Right cardiac atrium (tissue), 5 donors: Measurements from ENCODE around the gene ZC3H10. TPM values are rescaled to one million over a fixed set of nuclear protein-coding genes. Genes with fewer than 3 reads are reported as not detected.

ENCODE experiments used
- ATAC-seq, 2 donors: fragments of 200-7000 bp; cut with Tn5 transposase; one replicate each; pipeline versions ENCODE4 v1.8.0 to v1.9.1; 2020; ENCODE audit warnings: moderate library complexity in 2 of 2, mild to moderate bottlenecking in 1 of 2
- DNase-seq, 3 donors: peaks; one replicate each; pipeline ENCODE4 v3.0.0-alpha.2; 2020
- H3K27ac ChIP-seq: one replicate; pipeline ENCODE4 v1.5.1; 2013; ENCODE audit warnings: mild to moderate bottlenecking, low read length, control low read depth, moderate library complexity
- H3K27me3 ChIP-seq: one replicate; pipeline ENCODE4 v1.6.1; 2013; ENCODE audit not compliant: control insufficient read depth, insufficient read depth
- H3K4me1 ChIP-seq: one replicate; pipeline ENCODE4 v1.6.1; 2013; ENCODE audit warnings: low read length; ENCODE audit not compliant: control insufficient read depth, insufficient read depth
- H3K4me3 ChIP-seq: one replicate; pipeline ENCODE4 v1.5.1; 2013; ENCODE audit warnings: low read length, control low read depth
- H3K9me3 ChIP-seq: one replicate; pipeline ENCODE4 v1.6.1; 2013; ENCODE audit warnings: low read length; ENCODE audit not compliant: control insufficient read depth
- WGBS: extraction: QIAGEN DNeasy Blood & Tissue Kit; methylation state at CpG from one replicate; pipeline ENCODE4 v1.1.7; 2013; 5-methylcytosine and 5-hydroxymethylcytosine counted together
- intact Hi-C, 4 donors: fragments of 100-400 bp; cut with DNase I; formaldehyde crosslinking; loops; one replicate each; pipeline versions ENCODE4 v1.11.0 to v1.14.0; 2022 to 2023
- polyA plus RNA-seq: library from polyadenylated mRNA; stranded (reverse); fragments of 200-250 nt; gene quantifications from one replicate; pipeline ENCODE4 v1.2.3, GENCODE V29; 2013
- total RNA-seq, 4 donors: library from RNA; stranded (reverse); fragmentation: NEBNext Ultra II Directional; extraction: Animal tissue kit (Norgen Biotek cat#: 25700); gene quantifications; one replicate each; pipeline ENCODE4 v1.2.1, GENCODE V29; 2021
- donor health status: healthy with polysubstance abuse.
- donor health status: DM: no; HTN: yes; CAD: no.
- donor health status: DM: no; HTN: no; CAD: no.
- donor health status: DM: no; HTN: yes; CAD: no; lungs with severe emphysema.
- donor health status: DM: yes; HTN: yes; CAD: no.

The ZC3H10 gene
- total and polyA plus RNA-seq, 5 donors = 2.7 to 8.6 (median 6.7) TPM

DNA sequence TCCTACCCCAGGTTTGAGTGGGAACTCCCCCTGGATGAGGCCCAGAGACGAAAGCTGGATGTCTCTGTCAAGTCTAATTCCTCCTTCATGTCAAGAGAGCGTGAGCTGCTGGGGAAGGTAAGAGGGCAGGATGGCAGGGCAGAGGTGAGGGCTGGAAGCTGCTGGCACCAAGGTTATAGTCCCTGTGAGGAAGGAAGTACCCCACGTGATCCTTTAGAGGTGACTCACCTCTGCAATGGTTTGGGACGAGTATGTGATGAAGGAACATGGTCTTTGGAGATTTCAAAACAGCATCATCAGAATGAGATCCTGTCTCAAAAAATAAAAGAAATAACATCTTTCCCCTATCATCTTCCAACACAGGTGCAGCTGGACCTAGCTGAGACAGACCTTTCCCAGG, 25.2 kb downstream of the ZC3H10 start:
- Histone ChIP-seq H3K27ac (peak overlapping the region; percentile 82), H3K9me3 (no peaks in the 10 kb centered on the region), H3K4me1 (peaks cover 5% of the 10 kb centered on the region), H3K4me3 (no peak overlapping the region), H3K27me3 (no peaks in the 10 kb centered on the region)
- intact Hi-C loops = no loop called here
- ATAC-seq (peak in 1 of 2 donors; percentile 3), DNase-seq (peak in 1 of 3 donors; percentile 16)
- WGBS = 68% methylated on average over 4 of the region's 4 CpGs

GRCh38 chr12:56143870-56144269, 25.8 kb downstream of the ZC3H10 start:
- peak; percentile 60 to 87 for ATAC-seq
- peaks cover 5% of the 10 kb centered on the region for H3K4me1 ChIP-seq
- DNase-seq = peak; percentile 57 to 82 (median 76)
- H3K4me3 ChIP-seq = no peak overlapping the region
- peak overlapping the region; percentile 83 for H3K27ac ChIP-seq
- WGBS = 64% methylated on average over 8 of the region's 8 CpGs
- H3K27me3 ChIP-seq = no peaks in the 10 kb centered on the region
- intact Hi-C loops = no loop called here
- H3K9me3 ChIP-seq = no peaks in the 10 kb centered on the region

- Histone ChIP-seq H3K27ac (no peak overlapping the region), H3K27me3 (no peaks in the 10 kb centered on the region), H3K4me3 (no peak overlapping the region), H3K4me1 (peaks cover 5% of the 10 kb centered on the region), H3K9me3 (no peaks in the 10 kb centered on the region)
- ATAC-seq = no peak
- intact Hi-C loops = no loop called here
- no peak for DNase-seq
- WGBS = 91% methylated on average over 3 of the region's 3 CpGs
These were observed 27.2 kb downstream of the ZC3H10 start for GRCh38 chr12:56145217-56145616.

- peak overlapping the region; percentile 82 for H3K27ac ChIP-seq
- no peak overlapping the region for H3K4me3 ChIP-seq
- peaks cover 6% of the 10 kb centered on the region for H3K4me1 ChIP-seq
- ATAC-seq = peak; percentile 32 to 48
- intact Hi-C loops = no loop called here
- H3K27me3 ChIP-seq = no peaks in the 10 kb centered on the region
- H3K9me3 ChIP-seq = no peaks in the 10 kb centered on the region
- peak in 1 of 3 donors; percentile 38 for DNase-seq
- WGBS = 61% methylated on average over 13 of the region's 13 CpGs
These were observed 28.7 kb downstream of the ZC3H10 start for GRCh38 chr12:56146492-56147460.

DNA sequence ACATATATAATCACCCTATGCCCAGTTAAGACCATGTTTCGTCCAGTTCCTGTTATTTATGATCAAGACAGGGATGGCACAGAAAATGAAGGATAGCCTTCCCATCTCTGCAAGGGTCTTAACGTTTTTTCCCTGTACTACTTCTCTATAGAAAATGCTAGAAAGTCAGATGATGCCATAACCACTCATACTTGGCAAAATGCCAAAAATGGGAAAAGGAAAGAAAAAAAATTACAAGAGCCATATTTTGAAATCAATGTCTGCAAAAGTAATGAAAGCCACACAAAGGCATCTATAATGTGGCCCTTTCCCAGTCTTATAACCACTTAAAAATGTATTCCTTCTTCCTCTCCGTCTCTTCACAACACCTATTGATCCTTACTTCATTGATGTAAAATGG, 32.5 kb downstream of the ZC3H10 start:
- Histone ChIP-seq H3K27ac (no peak overlapping the region), H3K4me3 (no peak overlapping the region), H3K4me1 (peaks cover 5% of the 10 kb centered on the region), H3K9me3 (no peaks in the 10 kb centered on the region), H3K27me3 (no peaks in the 10 kb centered on the region)
- WGBS = 67% methylated on average over 3 of the region's 3 CpGs
- DNase-seq (no peak), ATAC-seq (no peak)
- intact Hi-C loops = no loop called here

- peak overlapping the region; percentile 74 for H3K27ac ChIP-seq
- H3K27me3 ChIP-seq = no peaks in the 10 kb centered on the region
- peak overlapping the region; percentile 97 for H3K4me3 ChIP-seq
- WGBS = 10% methylated on average over 12 of the region's 12 CpGs
- intact Hi-C loops = no loop called here
- ATAC-seq (peak; percentile 15 to 31), DNase-seq (peak in 1 of 3 donors; percentile 63)
- H3K4me1 ChIP-seq = peaks cover 5% of the 10 kb centered on the region
- no peaks in the 10 kb centered on the region for H3K9me3 ChIP-seq
These were observed 33.6 kb downstream of the ZC3H10 start for GRCh38 chr12:56151672-56152131.

GRCh38 chr12:56152132-56152755, 34.2 kb downstream of the ZC3H10 start, which contains the start of gene MYL6B:
TSS of gene MYL6B (plus strand) at chr12:56152587. CDS start at chr12:56153919, 1,332 bp downstream.
- H3K9me3 ChIP-seq = no peaks in the 10 kb centered on the region
- H3K27ac ChIP-seq = peak within 1 kb of the TSS; percentile 74
- H3K4me1 ChIP-seq = peaks cover 5% of the 10 kb centered on the region
- DNase-seq (peak; percentile 95 to 98 (median 97)), ATAC-seq (peak; percentile 96)
- H3K27me3 ChIP-seq = no peaks in the 10 kb centered on the region
- WGBS = under 1% methylated on average over 37 of the region's 37 CpGs
- peak within 1 kb of the TSS; percentile 97 for H3K4me3 ChIP-seq
- intact Hi-C loops = no loop called here

- intact Hi-C loops = no loop called here
These were observed 35.0 kb downstream of the ZC3H10 start for GRCh38 chr12:56152756-56153677.

DNA sequence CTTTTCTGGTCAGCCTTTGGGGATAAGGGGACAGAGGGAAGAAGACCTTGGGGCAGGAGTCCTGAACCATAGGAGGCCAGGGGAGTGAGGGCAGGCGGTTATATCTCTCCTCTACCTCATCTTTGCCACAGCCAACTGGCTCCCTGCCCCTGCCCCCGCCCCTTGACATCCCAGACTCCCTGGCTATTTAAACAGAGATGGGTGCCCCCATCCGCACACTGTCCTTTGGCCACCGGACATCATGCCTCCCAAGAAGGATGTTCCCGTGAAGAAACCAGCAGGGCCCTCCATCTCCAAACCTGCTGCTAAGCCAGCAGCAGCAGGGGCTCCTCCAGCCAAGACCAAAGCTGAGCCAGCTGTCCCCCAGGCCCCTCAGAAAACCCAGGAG, 35.6 kb downstream of the ZC3H10 start:
- intact Hi-C loops = no loop called here
- DNase-seq = peak in 1 of 3 donors; percentile 64

More at GRCh38 chr12:56152756-56153677, 35.0 kb downstream of the ZC3H10 start:
- DNase-seq (peak in 1 of 3 donors; percentile 49), ATAC-seq (no peak)
- WGBS = 11% methylated on average over 8 of the region's 8 CpGs
- Histone ChIP-seq H3K4me1 (peaks cover 5% of the 10 kb centered on the region), H3K9me3 (no peaks in the 10 kb centered on the region), H3K27ac (peak overlapping the region; percentile 74), H3K4me3 (peak overlapping the region; percentile 97), H3K27me3 (no peaks in the 10 kb centered on the region)

DNA sequence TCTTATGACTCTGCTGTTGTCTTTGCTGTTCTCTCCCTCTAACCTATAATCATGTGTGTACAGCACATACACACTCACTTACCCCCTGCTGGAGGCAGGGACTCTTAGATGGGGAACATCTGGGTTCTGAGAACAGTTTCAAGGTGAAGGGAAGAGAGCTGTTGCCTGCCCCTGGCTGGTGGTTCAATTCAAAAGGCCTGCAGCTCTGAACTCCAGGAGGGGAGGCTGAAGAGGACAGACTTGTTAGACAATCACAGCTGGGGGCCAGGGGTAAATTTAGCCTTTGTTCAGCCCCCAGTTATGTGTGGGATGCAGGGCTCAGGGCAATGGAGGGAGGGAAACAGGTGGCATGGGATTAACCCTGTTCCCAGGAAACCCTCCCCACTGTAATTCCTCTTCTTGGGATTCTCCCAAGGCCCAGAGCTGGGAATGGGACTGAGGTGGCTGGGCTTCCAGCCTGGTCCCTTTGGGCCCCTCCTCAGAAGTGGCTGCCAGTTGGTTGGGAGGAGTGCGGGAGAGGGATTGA, 36.2 kb downstream of the ZC3H10 start:
- 97% methylated on average over 1 of the region's 1 CpG for WGBS
- Histone ChIP-seq H3K4me3 (no peak overlapping the region), H3K4me1 (peaks cover 5% of the 10 kb centered on the region), H3K27ac (no peak overlapping the region), H3K9me3 (no peaks in the 10 kb centered on the region), H3K27me3 (no peaks in the 10 kb centered on the region)
- no peak for ATAC-seq
- intact Hi-C loops = no loop called here
- DNase-seq = peak in 1 of 3 donors; percentile 10

More for the DNA sequence above, 35.6 kb downstream of the ZC3H10 start:
- H3K4me3 ChIP-seq = no peak overlapping the region
- ATAC-seq = no peak
- no peaks in the 10 kb centered on the region for H3K27me3 ChIP-seq
- no peaks in the 10 kb centered on the region for H3K9me3 ChIP-seq
- 72% methylated on average over 5 of the region's 5 CpGs for WGBS
- H3K4me1 ChIP-seq = peaks cover 5% of the 10 kb centered on the region
- H3K27ac ChIP-seq = no peak overlapping the region
